Measurements from ENCODE around the gene TSPAN11. TPM values are rescaled to one million over a fixed set of nuclear protein-coding genes. Genes with fewer than 3 reads are reported as not detected.
"Not testable (repeated sequence)": the region's sequence is repeated elsewhere in the genome, so short reads cannot be mapped to it uniquely, and the experiment has no call there.

Gene TSPAN11
- total RNA-seq, 1 experiment from 2014 or later = not detected

- no peak for DNase-seq
- ChIA-PET CTCF (interaction anchor here (1.1 to 1.5 kb wide), 4 partner anchors 21 to 164 kb away, joined by 3 to 7 read pairs (median 4); no protein-coding TSS in a partner anchor), POLR2A (no interaction called here)
- no peaks in the 10 kb centered on the region for H3K27me3 ChIP-seq (replicated peaks; ENCODE audit: control insufficient read depth, insufficient read depth, low read length)
- no peaks in the 10 kb centered on the region for H3K4me1 ChIP-seq
- H3K36me3 Mint-ChIP-seq (ENCODE audit: insufficient read depth, unreplicated experiment) = no peaks in the 10 kb centered on the region
- no peak overlapping the region for H3K4me3 ChIP-seq (ENCODE audit: low read depth, low read length)
- no peak overlapping the region for H3K27ac Mint-ChIP-seq (ENCODE audit: unreplicated experiment)
- no peaks in the 10 kb centered on the region for H3K4me1 Mint-ChIP-seq (ENCODE audit: low read depth, unreplicated experiment)
- H3K9me3 Mint-ChIP-seq (ENCODE audit: unreplicated experiment) = no peaks in the 10 kb centered on the region
- TF ChIP-seq CTCF (IDR thresholded peaks at IDR 0.05; ENCODE audit: insufficient read depth in 1 of 2, low read depth in 1 of 2, low read length in 1 of 2, severe bottlenecking in 1 of 2, unreplicated experiment in 1 of 2) = no peak
- BruUV-seq (replicated peaks) = no TSS peak
- H3K27me3 Mint-ChIP-seq (ENCODE audit: insufficient read depth, unreplicated experiment) = peaks cover 14% of the 10 kb centered on the region
- intact Hi-C loops (cut with micrococcal nuclease; ENCODE audit: unreplicated experiment) = no loop called here
- H3K36me3 ChIP-seq (ENCODE audit: control insufficient read depth, insufficient read depth, low read length) = no peaks in the 10 kb centered on the region
- H3K4me3 Mint-ChIP-seq (ENCODE audit: unreplicated experiment) = no peak overlapping the region
- H3K9me3 ChIP-seq = no peaks in the 10 kb centered on the region
Observed at GRCh38 chr12:31011336-31011735, 84.8 kb downstream of the TSPAN11 start.

GRCh38 chr12:31011746-31012566 is 85.4 kb downstream of the TSPAN11 start:
- ChIA-PET CTCF (interaction anchor here (0.9 to 1.5 kb wide), 5 partner anchors 22 to 168 kb away, joined by 3 to 7 read pairs (median 4); no protein-coding TSS in a partner anchor), POLR2A (no interaction called here)
- peak in 1 of 2 experiments; percentile 56 for DNase-seq
- Mint-ChIP-seq H3K9me3 (ENCODE audit: unreplicated experiment) (no peaks in the 10 kb centered on the region), H3K4me3 (ENCODE audit: unreplicated experiment) (no peak overlapping the region), H3K4me1 (ENCODE audit: low read depth, unreplicated experiment) (no peaks in the 10 kb centered on the region), H3K36me3 (ENCODE audit: insufficient read depth, unreplicated experiment) (no peaks in the 10 kb centered on the region), H3K27ac (ENCODE audit: unreplicated experiment) (no peak overlapping the region), H3K27me3 (ENCODE audit: insufficient read depth, unreplicated experiment) (peaks cover 15% of the 10 kb centered on the region)
- Histone ChIP-seq H3K36me3 (ENCODE audit: control insufficient read depth, insufficient read depth, low read length) (no peaks in the 10 kb centered on the region), H3K9me3 (no peaks in the 10 kb centered on the region), H3K4me3 (ENCODE audit: low read depth, low read length) (no peak overlapping the region), H3K27me3 (replicated peaks; ENCODE audit: control insufficient read depth, insufficient read depth, low read length) (no peaks in the 10 kb centered on the region), H3K4me1 (no peaks in the 10 kb centered on the region)
- no TSS peak for BruUV-seq (replicated peaks)
- TF ChIP-seq CTCF (IDR thresholded peaks at IDR 0.05; ENCODE audit: insufficient read depth in 1 of 2, low read depth in 1 of 2, low read length in 1 of 2, severe bottlenecking in 1 of 2, unreplicated experiment in 1 of 2) = peak; percentile 58 to 63
- intact Hi-C loops (cut with micrococcal nuclease; ENCODE audit: unreplicated experiment) = loop anchor here (1.0 kb wide), 1 partner anchor 161 kb away; no protein-coding TSS in a partner anchor

GRCh38 chr12:31012567-31012891 is 86.0 kb downstream of the TSPAN11 start:
- intact Hi-C loops (cut with micrococcal nuclease; ENCODE audit: unreplicated experiment) = loop anchor here (1.0 kb wide), 1 partner anchor 161 kb away; no protein-coding TSS in a partner anchor
- CTCF ChIA-PET = interaction anchor here (0.9 to 1.5 kb wide), 5 partner anchors 22 to 168 kb away, joined by 3 to 7 read pairs (median 4); no protein-coding TSS in a partner anchor
- DNase-seq; H3K27me3 ChIP-seq (replicated peaks; ENCODE audit: control insufficient read depth, insufficient read depth, low read length); H3K4me3 Mint-ChIP-seq (ENCODE audit: unreplicated experiment); H3K4me1 Mint-ChIP-seq (ENCODE audit: low read depth, unreplicated experiment); BruUV-seq (replicated peaks); H3K36me3 Mint-ChIP-seq (ENCODE audit: insufficient read depth, unreplicated experiment); H3K9me3 Mint-ChIP-seq (ENCODE audit: unreplicated experiment); H3K4me1 ChIP-seq; POLR2A ChIA-PET; H3K27ac Mint-ChIP-seq (ENCODE audit: unreplicated experiment); H3K9me3 ChIP-seq; H3K4me3 ChIP-seq (ENCODE audit: low read depth, low read length); H3K36me3 ChIP-seq (ENCODE audit: control insufficient read depth, insufficient read depth, low read length): not testable (repeated sequence)
- peaks cover 15% of the 10 kb centered on the region for H3K27me3 Mint-ChIP-seq (ENCODE audit: insufficient read depth, unreplicated experiment)
